HepG2 (cell line): ENCODE measurements around the gene PTPRD.

Source experiments
- CTCF ChIP-seq: sonication (generic); formaldehyde crosslinking; IDR thresholded peaks from 2 replicates; pipeline ENCODE4 v1.5.0; 2020; ENCODE audit warnings: mild to moderate bottlenecking, missing genetic modification reagents, moderate library complexity
- SP2 ChIP-seq: sonication (generic); formaldehyde crosslinking; IDR thresholded peaks from 2 replicates; pipeline ENCODE4 v1.5.1; 2020; ENCODE audit warnings: mild to moderate bottlenecking, missing genetic modification reagents
- ZBTB2 ChIP-seq: sonication (generic); formaldehyde crosslinking; IDR thresholded peaks from 2 replicates; pipeline ENCODE4 v1.8.0; 2022; ENCODE audit warnings: low read depth, missing genetic modification reagents

GRCh38 chr9:8738945-8739344 is 1873.9 kb downstream of the PTPRD start:
- TF ChIP-seq SP2 (no peak), CTCF (CRISPR knock-in tag) (no peak), ZBTB2 (CRISPR knock-in tag) (no peak)
